NCI-H524 (cell line): ENCODE results near the gene CDH4.
A peak's percentile ranks its signal among the peaks of the same experiment; 100 is the strongest.
"Not testable (repeated sequence)": the region's sequence is repeated elsewhere in the genome, so short reads cannot be mapped to it uniquely, and the experiment has no call there.

Experiments
- DNase-seq, 2 experiments: peaks; one replicate each; lab custom pipeline; 2025; lab: John Stamatoyannopoulos, UW

The CDH4 gene

DNA sequence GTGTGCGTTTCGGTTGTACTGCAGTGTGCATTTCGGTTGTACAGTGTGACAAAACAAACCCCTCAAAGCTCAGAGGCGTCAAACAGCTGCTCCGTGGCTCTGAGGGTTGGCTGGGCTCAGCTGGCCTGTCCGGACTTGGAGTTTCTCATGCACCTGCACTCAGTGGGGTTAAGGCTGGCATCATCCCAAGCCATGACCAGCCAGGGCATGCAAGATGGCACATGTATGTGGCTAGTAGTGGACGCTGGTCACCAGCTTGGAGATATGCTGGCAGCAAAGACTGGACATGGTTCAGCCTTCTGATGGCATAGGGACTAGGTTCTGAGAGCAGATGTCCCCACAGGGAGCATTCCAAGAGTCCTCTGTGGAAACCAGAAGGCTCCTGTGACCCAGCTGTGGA is 187.2 kb downstream of the CDH4 start:
- no peak for DNase-seq

DNA sequence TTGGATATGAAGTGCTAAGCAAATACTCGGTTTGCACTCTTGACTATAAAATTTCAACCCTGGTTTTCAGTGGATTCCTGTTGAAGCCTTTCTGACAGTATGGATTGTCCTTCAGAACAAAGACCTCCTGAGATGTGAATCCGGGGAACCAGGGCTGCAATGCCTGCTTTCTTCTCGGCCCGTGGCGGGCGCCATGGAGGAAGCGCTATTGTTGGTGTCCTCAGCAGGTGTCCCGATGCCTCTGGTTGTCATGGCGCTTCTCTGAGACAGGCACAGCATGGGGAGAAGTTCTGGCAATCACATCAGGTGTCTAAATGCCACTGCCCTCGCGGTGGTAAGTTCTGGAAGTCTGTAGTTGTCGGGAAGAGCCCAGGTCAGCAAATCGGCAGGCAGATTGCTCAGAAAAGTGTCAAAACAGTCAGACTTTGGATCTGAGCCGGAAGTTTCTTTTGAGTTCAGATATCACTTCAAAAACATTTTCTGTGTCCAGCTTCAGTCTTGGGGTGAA is 188.5 kb downstream of the CDH4 start:
- DNase-seq = no peak

DNA sequence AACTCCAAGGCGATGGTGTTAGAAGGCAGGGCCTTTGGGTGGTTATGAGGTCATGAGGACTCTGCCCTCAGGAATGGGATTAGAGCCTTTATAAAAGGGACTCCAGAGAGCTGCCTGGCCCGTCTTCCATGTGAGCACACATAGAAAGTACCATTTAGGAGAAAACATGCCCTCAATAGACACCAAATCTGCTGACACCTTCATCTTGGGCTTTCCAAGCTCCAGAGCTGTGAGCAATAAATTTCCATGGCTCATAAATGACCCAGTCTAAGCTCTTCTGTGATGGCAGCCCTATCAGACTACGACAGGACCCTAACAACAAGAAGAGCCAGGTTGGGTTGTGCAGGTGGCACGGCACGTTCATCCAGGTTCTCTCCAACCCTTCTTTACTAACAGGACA is 189.5 kb downstream of the CDH4 start:
- no peak for DNase-seq

DNA sequence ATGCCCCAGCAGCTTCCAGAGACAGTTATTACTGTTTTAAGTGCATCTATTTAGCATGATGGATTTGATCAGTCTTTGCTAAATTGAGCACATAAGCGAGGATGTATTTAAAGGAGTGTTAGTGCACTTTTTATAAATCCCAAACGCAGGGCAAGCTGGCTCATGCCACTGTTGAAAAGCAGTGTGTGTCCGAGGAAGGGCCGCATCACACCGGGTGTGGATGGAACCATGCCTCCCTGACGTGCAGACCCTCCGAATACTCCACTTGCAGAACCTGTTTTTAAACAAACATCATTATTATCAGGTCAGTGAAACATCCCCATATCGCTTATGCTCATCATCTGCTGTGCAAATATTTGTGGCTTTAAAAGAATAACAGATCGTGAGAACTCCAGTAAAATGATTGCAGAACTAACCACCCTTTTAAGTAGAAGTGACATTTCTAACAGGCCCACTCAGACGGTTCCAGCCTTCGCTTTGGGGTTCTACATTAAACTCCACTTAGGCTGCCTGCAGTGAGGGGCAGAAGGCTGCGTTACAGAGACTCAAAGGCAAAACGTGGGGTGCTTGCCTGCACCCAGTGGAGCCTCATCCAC is 190.1 kb downstream of the CDH4 start:
- DNase-seq = no peak

DNA sequence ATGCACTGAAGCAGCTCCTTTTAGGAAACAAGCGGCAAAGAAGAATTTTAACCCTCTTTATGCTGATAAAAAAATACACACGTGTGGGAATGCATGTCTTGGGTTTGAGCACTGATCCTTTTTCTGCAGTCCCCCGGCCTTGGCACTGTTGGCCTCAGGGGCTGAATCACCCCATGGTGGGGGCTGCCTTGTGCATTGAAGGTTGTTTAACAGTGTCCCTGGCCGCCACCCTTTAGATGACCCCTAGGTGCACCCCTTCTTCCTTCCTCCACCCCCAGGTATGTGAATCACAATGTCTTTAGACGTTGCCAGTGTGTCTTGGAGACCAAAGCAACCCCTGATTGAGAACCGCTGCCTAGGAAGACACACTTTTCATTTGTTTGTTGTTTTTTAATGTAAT is 190.7 kb downstream of the CDH4 start:
- no peak for DNase-seq

DNA sequence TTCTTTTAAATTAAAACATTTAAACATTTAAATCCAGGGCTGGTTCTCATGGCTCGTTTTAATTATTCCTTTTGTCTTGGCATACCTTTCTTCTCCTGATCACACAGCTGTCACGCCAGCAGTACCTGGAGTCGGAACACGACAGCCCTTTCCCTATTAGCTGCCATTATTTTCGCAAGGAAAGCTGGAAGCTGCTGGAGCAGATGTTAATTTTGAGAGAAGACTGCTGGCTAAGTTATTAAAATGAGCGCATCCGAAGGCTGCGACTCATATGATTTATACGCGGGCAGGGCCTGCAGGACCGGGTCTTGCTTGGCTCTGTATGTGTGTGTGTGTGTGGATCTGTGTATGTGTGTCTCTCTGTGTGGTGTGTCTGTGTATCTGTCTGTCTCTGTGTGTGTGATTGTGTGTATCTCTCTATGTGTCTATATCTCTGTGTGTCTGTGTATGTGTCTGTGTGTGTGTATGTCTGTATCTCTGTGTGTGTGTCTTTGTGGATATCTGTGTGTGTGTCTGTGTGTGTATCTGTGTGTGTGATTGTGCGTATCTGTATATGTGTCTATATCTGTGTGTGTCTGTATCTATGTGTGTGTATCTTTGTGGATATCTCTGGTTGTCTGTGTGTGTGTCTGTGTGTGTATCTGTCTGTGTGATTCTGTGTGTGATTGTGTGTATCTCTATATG is 191.5 kb downstream of the CDH4 start:
- peak in 1 of 2 experiments; percentile 4 for DNase-seq

DNA sequence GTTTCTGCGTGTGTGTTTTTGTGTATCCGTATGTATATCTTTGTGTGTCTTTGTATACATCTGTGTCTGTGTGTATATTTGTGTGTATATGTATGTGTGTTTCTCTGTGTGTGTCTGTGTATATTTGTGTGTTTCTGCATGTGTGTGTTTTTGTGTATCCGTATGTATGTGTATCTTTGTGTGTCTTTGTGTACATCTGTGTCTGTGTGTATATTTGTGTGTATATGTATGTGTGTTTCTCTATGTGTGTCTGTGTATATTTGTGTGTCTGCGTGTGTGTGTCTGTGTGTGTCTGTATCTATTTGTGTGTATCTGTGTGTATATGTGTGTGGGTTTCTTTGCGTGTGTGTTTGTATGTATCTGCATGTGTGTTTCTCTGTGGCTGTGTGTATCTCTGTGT is 192.6 kb downstream of the CDH4 start:
- DNase-seq = no peak

DNA sequence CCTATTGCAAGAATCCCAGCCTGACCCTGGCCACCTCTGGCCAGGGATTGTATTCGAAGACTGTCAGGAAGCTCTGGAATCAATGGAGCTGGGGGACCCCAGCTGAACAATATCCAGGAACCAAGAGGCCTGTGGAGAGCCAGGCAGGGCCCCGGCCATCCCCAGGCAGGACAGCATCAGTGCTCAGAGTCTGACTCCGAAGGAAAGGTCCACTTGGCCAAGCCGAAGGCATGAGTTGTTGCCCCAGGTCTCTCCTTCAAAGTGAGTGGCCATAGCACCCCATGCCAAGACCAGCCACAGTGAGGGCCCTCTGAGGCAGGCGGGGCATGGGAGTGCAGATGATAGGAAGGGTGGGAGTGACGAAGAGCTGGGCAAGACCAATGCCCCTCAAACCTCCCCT is 193.1 kb downstream of the CDH4 start:
- DNase-seq = no peak

DNA sequence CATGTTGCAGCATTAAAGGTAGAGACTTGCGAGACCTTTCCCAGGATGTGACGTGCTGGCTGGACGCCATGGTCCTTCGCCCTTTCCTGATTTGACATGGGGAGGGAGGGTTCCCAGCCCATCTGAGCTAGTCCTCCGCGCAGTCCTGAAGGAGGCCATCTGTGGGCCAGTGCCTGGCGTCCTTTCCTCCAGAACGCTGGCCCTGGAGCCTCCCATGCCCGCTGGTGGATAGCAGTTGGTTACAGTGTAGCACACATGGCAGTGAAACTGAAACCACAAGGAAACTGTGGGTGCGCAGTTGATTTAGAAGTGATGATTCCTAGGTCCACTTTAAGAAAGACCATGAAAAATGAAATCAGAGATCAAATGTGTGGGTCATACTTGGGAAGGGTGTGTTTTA is 193.7 kb downstream of the CDH4 start:
- no peak for DNase-seq

DNA sequence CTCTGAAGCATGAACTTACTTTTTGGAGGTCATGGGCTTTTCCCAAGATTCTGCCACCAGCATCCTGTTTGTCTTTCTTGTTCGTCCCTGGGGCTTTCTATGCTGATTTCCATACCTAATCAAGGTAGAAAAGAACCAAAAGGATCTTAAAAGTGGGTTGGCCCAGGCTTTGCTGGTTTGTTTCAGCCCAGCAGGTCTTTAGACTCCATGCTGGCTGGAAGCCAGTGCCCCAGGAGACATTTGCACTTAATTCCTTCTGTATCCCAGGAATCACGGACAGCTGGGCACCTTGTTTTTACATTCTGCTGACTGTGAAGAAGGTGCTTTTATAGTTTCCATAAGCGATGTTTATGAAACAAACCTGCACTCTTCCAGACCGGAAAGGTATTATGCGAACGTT is 195.9 kb downstream of the CDH4 start:
- no peak for DNase-seq

DNA sequence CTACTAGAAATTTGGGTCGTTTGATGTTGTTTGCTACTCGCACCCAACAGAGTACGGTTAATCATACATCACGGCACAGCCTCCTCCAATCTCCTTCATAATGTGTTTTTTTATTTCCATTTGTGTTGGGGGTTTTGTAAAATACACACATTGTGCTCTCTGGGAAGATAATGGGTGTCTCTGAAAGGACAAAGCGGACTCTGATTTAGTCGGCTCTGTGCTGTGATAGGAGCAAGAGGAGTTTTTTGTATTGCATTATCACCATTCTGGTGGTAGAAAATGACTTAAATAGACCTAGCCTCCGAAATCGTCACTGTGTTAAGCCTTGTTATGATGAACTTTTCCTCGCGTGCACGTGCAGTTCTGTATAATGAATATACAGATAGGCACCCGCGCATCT is 196.3 kb downstream of the CDH4 start:
- DNase-seq = no peak

DNA sequence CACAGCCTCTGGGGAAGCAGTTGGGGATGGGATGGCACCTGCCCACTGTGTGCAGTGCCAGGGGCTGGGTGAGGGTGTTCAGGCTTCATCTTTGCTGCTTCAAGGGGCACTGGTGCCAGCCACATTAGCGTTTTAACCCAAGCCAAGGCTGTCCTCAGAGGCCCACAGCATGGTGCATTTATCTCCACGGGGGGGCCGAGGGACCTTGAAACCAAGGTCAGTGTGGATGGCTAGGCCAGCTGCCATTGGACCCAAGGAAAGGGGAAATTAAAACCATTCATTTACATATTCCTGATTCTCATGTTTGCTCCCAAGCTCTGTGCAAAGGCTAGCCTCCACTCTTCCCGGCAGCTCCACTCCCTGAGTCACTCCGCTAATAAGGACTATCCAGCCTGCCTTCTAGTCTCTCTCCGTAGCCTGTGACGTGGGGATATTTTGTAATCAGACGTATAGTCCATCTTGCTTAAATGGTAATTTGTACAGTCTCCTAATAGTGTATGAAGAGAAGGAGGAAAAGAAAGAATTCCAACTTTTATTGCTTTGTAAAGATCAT is 197.1 kb downstream of the CDH4 start:
- DNase-seq = no peak

DNA sequence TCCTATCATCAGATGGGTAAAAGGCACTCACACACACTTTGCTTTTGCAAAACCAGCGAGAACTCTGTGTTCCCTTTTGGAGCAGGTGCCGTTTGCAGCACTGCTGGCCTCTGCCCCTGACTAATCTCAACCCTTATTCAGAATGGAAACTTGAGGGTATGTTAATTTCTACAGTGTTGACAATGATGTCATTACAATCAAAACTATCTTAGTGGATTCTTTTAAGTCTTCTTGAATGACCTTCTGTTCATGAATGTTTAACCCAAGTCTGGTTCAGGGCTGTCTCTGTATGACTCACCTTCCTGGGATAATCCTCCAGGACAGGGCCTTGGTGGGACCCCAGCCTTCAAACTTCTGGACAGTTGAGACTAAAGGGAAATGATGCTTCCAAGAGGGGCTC is 197.9 kb downstream of the CDH4 start:
- DNase-seq = no peak

DNA sequence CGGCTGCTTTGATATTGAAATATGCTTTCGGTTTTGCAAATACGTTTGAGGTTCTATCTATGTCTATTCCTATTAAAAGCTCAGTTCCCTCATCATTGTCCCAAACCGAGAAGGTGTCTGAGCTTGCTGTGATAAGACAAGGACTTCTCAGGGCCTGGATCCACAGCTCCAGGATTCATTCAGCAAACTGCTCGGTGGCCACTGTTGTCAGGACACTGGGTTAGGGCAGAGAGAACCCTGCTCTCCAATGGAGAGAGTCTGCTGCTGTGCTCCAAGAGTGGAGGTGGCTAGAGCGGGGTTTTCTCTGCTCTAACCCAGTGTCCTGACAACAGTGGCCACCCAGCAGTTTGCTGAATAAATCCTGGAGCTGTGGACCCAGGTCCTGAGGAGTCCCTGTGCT is 198.5 kb downstream of the CDH4 start:
- no peak for DNase-seq

DNA sequence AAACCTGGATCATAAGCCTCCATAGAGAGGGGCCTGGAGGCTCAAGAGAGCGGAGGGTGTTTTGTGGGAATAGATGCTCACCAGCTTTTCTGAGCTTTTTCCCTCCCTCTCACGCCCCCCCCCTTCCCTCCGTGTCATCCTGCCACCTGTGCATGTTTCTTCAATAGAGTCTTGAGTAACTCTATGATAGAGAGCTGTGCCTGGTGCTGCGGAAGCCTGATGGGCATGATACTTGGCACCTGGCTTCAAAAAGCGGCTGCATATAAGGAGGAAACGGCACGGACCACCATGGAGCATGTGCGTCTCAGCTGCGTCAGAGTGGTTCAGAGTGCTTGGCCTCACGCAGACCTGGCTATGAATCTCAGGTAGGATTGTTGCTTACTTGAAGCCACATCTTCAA is 198.9 kb downstream of the CDH4 start:
- no peak for DNase-seq

DNA sequence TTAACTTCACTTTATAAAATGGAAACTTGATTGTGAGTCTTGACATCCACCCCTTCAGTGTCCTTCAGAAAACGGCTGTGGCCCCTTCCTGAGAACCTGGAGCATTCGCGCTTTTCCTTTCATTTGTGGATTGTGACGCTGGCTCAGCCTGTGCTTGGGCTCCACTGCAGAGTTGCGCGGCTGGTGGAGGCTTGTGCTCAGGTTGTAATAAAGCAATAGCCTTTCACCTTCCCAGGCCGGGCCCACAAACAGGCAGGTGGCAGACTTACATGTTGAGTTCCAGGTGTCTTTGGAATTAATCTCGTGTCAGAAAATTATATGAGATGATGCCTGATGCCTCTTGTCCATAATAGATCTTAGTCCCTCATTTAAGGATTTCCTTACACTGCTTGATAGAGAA is 199.9 kb downstream of the CDH4 start:
- DNase-seq = no peak

DNA sequence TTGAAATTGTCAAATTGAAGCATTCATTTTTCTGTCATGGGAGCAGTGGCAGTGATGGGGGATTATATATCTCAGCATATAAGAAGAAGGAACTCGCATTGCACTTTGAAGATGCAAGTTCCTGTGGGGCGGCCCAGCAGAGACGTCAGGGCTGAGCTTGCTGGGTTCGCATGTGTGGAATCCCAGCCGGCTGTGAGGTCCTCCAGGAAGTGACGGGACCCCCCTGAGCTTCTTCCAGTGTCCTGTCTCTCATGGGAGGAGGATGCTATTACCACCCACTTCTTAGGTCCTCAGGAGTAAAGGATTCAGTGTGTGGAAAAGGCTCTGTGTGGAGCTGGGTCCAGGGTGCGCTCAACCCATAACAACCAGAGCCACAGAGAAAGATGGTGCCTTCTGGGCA is 201.2 kb downstream of the CDH4 start:
- no peak for DNase-seq

DNA sequence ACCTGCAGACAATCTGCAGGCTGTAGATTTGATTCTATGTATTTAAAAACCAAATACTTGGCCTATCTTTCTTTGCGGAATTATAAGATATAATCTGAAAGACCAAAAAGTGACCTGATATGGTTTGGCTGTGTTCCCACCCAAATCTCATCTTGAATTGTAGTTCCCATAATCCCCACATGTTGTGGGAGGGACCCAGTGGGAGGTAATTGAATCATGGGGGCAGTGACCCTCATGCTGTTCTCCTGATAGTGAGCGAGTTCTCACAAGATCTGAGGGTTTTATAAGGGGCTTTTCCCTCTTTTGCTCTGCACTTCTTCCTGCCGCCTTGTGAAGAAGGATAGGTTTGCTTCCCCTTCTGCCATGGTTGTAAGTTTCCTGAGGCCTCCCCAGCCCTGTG is 201.6 kb downstream of the CDH4 start:
- not testable (repeated sequence) for DNase-seq

DNA sequence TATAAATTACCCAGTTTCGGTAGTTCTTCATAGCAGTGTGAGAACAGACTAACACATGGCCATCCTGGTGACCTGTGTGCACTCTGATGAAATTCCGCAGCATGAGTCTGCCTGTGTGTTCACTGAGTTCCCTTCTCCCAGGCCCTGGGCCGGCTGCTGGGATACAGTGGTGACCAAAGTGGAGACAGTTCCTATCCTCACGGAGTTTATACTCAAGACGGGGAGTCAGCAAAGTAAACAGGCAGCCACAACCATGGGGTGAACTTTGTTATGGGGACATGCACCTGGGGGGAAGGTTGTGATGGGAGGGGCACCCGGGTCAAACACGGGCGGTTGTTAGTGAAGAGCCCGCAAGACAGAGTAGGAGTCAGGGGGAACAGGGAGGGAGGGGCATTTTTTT is 202.0 kb downstream of the CDH4 start:
- no peak for DNase-seq

DNA sequence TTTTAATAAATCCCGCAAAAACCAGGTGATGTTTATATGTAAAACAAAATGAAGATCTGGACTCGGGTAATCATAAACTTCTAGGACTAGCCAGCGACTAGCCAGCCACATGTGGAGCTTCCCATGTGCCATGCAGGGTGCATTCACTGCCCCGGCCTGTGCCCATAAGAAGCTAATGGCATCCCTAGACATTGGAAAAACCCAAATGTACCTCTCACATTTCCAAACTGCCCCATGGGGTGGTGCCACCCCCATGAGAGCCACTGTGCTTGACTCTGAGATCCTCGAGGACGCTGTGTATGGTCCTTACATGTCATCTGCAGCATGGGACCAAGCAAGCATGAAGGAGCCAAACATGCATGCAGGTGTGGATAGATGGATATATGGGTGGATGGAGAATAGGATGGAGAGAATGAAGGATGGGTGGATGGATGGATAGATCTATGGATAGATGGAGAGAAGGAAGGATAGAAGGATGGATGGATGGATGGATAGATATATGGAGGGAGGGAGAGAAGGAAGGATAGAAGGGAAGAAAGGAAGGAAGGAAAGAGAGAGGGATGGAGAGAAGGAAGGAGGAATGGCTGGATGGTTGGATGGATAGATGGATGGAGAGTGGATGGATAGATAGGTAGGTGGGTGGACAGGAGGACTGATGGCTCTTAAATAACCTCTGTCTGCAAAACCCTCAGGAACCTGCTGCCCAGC is 203.6 kb downstream of the CDH4 start:
- DNase-seq = no peak

DNA sequence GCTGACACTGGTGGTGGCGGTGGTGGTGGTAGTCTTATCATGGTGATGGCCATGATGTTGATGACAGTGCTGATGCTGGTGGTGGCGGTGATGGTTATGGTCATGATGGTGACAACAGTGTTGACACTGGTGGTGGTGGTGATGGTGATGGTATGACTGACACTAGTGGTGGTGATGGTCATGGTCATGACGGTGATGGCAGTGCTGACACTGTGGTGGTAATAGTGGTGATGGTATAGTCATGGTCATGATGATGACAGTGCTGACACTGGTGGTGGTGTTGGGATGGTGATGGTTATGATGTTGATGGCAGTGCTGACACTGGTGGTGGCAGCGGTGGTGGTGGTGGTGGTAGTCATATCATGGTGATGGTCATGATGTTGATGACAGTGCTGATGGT is 205.7 kb downstream of the CDH4 start:
- DNase-seq = no peak

DNA sequence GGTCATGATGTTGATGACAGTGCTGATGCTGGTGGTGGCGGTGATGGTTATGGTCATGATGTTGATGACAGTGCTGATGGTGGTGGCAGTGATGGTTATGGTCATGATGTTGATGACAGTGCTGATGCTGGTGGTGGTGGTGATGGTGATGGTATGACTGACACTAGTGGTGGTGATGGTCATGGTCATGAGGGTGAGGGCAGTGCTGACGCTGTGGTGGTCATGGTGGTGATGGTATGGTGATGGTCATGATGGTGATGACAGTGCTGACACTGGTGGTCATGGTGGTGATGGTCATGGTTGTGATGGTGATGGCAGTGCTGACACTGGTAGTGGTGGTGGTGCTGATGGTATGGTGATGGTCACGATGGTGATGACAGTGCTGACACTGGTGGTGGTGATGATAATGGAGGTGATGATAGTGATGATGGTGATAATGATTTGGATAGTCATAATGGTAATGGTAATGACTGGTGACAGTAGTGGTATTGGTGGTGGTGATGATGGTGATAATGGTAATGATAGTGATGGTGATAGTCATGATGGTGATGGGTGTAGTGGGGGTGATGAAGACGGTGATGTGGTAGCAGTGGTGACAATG is 206.2 kb downstream of the CDH4 start:
- DNase-seq = no peak

DNA sequence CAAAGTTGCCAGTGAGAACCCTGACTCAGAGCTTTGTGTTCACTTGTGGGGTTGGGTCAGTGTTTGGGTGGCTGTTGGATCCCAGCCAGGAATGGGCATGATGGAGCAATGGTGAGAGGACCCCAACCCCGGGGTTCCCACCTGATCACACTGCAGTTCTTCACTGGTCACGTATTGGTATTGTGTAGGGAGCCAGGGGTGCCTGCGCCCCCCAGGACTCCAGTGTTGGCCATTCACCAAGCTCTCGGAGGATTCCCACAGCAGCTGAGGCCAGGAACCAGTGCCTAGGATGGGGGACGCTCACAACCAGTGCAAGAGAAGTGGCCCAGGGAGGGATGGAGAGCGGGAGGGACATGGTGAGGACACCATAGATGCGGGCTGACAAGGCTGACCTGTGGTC is 207.2 kb downstream of the CDH4 start:
- no peak for DNase-seq
